Superior temporal gyrus (tissue), 1 donor: ENCODE measurements around the gene SLC6A12.
"Not testable (repeated sequence)": the region's sequence is repeated elsewhere in the genome, so short reads cannot be mapped to it uniquely, and the experiment has no call there.

Experiments
- DNase-seq: peaks from one replicate; pipeline ENCODE4 v3.0.0-alpha.2; 2016; ENCODE audit errors: extremely low spot score

SLC6A12 gene

DNA sequence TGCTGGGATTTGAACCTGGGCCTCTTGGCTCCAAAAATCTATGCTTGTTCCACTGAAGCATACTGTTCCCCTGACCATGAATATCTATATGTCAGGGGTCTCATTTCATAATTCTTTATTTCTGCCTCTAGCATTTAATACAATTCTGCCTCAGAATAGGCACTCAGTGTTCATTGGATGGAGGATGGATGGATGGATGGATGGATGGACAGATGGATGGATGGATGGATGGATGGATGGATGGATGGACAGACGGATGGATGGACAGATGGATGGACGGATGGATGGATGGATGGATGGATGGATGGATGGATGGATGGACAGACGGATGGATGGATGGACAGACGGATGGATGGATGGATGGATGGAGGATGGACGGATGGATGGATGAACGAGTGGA lies 3.1 kb upstream of the SLC6A12 start:
- not testable (repeated sequence) for DNase-seq

DNA sequence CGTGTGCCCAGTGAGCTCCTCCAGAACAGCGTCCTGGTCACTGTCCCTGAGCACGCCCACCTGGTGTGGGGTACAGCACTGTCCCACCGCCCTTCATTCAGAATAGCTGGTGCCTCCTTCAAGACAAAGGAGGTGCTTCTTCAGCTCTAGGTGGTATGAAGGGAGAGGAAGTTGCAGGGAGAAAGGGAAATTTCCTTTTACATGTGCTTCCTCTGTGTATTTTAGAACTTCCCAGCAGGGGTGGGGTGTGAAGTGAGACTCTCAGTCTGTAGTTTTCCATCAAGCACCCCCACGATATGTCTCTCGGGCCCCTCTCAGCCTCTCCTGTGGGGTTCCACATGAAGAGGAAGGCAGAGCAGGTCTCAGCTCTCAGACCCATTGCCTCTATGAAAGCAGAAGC lies 1.2 kb upstream of the SLC6A12 start:
- DNase-seq: no peak

DNA sequence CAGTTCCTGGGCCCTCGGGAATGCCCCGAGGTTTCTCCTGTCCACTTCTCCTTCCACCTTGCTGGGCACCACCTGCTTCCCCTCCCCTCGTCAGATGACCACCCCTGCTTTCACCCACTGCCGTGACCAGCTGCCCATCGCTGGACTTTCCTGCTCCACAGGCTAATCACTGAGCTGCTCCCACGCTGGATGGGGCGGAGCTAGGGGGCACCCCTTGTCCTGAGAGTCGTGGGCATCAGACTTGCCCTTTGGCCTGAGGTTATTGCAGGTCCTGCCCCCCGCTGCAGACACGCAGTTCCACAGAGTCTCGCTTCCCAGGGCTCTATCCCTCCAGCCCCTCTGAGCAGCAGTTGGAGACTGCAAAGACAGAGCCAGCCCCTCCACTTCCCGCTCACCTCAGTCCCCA lies 427 bp downstream of the SLC6A12 start:
- DNase-seq: no peak

DNA sequence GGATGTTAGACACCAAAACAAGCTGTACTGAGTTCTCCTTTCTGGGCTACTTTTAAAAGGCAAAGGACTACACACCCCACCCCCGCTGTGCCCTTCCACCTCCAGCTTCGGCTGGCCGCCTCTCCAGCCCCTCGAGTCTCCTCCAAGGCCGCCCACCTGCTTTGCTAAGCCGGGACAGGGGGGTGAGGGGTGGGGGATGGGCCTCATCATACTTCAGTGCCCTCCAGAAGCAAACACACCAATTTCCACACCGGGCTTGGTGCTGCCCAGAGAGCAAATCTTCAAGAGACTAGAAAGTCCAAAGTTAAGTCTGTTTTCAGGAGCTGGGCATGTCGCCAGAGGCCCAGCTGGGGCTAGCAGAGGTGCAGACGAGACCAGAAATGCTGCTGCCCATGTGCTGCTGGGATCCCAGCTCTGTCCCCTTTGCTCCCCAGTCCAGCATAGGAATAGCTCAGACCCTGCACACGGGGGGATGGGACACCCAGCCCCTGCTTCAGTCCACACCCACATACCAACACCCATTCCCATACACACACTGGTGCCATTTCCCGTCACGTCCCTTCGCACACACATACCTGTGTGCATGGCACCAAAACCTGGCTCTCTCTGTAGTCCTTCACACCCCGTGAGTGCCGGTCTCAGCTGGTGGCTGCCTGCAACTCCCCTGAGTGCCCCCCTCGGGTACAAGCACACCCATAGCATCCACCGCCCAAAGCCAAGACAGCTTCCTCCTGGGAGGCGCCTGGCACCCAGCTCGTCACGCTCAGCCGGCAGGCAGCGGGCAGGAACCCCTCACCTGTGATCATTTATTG lies 1.0 kb downstream of the SLC6A12 start:
- no peak for DNase-seq

DNA sequence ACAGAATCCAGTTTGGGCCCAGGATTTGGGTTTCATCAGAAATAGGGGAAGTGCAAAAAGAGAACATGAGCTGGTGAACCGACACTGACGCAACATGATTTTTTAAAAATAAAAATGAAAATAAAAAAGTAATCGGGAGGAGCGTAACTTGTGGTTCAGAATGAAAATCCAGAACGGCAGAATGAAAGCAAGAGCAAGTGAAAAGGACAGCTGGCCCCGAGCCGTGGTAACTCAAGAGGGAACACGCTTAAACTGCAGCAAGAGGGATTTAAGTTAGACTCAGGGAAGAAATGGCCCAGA lies 1.6 kb downstream of the SLC6A12 start:
- DNase-seq: no peak

DNA sequence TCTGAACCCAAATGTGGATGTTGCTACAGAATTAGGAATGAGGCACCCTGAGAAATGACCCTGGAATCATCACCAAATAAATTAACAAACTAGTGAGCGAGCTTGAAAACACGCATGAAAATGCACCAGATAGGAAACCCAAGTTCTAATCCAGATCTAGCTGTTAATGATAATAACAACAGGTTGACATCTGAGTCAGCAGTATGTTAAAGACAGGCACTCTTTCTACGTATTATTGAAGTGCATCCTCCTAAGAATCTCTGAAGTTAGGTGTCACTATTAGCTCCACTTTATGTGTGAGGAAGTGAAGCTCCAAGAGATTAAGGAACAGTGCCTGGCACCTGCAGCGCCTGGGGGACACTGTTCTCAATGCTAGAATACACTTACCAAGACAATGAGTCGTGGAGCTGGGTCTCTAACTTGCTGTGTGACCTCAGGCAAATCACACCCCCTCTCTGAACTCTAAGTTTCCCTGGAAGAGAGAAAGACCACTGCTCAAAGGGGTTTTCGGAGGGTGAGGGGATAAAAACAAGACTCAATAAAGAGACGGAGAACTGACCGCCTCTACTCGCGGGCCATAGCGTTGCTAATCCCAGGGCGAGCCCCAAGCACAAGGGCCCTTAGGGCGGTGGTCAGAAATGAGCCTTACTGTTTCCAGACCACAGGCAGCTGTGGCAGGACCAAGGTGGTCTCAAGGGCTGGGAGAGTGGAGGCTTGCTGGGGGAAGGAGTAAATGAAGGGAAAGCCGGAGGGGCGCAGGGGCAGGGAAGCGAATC lies 2.1 kb downstream of the SLC6A12 start:
- DNase-seq: no peak

DNA sequence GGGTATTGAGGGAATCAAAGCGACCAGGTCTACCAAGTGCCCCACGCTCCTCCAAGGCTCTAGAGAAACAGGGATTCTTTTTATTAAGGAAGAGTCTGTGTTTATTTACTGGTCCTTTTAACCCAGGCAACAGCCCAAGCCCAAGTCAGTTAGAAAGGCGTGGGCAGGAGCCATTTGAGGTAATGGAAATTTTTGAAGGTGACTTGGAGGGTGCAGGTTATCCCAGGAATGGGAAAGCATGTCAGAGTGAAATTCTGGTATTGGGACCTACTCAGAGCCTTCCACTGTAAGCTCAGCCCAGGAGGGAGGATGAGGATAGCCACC lies 2.9 kb downstream of the SLC6A12 start:
- DNase-seq: no peak

DNA sequence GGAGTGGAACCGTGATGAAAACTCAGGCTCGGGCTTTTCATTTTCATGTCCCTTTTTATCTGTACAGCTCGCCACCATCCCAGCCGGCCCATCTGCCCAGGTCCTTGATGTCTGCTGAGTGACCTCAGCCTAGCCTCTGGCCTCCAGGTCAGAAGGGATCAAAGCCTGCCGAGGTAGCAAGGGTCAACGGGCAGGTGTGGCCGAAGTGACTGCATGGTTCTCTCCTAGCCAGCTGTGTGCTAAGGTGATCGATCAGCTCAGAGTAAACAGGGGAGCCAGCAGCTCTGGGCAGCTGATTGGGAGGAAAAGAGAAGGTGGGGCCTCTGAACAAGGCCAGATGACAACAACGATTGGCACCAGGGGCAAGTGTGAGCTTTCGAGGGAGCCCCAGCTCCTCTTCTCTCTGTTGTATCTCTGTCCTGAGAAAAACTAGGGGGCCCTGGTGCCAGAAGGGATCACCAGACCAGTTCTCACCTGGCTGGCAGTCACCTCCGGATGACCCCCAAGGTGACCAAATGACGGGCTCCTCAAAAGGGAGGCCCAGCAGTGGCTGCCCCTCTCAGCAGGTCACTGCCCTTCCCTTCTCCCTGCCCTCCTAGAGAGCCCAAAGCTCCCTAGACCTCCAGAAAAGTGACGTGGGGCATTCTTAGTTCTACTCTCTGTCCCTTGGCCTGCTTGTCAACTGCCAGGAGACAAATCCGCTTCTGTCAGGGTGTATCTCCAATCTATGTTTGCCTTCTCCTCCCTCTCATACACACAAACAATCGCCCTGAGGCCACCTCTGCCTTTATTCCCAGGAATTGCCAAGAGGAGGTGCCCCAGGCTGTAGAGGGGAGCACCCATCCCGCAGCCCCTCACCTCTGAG lies 3.4 kb downstream of the SLC6A12 start:
- no peak for DNase-seq

DNA sequence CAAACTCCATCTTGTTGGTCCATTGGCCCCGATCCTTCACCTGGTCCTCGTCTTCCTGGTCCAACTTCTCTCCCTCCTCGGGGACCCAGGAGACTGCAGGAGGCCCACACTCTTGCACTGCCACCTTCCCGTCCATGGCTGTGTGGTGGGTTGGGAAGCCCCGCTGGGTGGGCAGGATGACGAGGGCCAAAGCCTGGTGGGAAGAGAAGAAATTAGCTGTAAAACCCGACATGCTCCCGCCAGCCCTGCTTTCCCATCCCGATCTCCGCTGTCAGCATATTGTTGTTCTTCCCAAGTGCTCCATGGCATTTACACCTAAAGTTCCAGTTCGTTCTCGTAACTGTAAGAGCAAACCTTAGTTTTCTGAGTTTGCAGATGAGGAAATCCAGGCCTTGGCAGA lies 4.1 kb downstream of the SLC6A12 start:
- no peak for DNase-seq

DNA sequence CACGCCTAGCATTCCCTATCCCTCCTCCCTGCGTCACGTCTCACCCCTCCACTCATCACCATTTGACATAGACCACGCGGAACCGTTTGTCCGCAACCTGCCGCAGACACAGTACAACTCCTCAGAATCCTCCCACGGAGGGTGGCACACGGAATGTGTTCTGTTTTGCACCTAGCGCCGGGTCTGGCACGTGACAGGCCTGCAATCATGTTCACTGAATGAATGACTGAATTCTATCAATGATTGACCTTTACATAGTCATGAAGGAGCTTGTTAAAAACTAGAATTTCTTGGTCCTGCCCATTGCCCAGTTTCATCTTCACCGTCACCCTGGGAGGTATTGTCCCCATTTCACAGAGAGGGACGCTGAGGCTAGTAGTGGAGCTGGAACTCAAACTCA lies 4.7 kb downstream of the SLC6A12 start:
- no peak for DNase-seq

DNA sequence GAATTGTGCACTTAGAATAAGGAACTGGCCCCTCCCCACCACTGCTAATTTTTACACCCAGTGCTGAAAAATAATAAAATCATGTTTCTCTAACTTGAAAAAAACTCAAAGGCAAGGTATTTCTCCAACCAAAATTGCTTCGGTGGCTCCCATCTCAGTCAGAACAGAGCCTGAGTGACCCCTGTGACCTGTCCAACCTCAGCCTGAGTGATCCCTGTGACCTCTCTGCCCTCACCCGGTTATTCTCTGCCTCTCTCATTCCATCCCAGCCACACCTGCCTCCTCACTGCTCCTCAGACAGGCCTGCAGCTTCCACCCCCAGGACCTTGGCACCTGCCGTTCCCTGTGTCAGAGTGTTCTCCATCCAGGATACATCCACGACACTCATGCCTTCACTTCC lies 5.1 kb downstream of the SLC6A12 start:
- no peak for DNase-seq

DNA sequence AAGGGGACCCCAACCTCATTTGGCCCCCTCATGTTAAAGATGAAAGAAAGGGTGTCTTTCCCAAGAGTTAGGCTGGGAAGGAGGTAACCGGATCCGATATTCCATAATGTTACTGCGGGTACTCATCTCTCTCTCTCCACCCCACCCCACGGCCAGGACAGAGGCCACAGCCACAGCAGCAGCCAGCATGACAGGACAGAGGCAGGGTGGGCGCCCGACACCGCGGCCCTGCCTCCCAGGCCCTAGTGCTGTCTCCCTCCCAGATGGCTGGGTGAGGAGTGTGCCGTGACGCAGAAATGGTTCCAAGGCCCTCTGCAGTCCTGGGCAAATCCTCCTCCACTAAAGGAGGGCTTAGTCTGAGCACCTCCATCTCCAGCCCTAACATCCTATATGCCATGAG lies 6.2 kb downstream of the SLC6A12 start:
- DNase-seq: no peak

DNA sequence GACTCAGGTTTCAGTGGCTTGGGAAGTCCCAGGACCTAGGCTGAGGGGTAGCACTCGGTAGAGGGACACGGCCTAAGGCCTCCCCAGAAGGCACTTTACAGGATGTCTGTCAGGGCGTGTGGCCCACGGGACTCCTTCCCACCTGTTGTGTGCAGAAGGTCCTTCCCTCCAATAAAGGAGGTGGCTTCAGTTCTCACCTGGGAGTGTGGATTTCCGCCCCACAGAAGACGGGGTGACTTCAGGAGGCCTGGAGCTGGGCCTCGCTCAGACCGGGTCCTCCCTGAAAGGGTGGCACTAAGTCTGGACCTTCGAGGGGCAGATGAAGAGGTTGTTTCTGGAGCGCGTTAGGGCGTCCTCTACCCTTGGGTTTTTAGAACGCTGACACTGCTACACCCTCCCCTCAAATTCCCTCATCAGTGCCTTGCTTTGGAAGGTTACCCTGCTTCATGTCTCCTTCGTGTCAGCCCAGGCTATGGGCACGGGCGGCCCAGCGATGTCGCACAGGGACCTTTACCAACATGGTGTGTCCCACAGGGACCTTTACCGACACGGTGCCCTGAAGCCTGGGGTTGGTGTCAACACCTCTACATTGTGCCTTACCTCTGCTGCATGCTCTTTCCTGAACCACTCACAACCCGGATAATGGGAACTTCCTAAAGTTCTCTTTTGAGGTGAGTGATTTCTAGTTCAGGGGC lies 7.1 kb downstream of the SLC6A12 start:
- no peak for DNase-seq

DNA sequence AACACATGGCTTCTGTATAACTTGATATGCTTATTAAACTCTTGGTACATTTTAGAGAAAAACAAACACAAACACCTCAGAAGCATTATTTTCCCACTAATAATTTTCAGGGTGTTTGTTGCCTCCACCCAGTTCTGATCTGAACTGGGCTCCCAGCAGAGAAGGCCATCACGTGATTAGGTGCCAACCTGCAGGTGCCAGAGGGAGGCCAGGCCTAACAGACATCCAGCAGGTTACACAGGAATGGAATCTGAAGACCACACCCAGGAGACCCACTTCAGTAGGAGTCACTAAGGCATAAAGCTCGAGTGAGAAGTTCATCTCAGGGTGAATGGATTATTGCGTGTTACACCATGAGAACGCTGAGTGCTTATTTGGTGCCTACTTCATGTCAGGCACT lies 8.9 kb downstream of the SLC6A12 start:
- no peak for DNase-seq

DNA sequence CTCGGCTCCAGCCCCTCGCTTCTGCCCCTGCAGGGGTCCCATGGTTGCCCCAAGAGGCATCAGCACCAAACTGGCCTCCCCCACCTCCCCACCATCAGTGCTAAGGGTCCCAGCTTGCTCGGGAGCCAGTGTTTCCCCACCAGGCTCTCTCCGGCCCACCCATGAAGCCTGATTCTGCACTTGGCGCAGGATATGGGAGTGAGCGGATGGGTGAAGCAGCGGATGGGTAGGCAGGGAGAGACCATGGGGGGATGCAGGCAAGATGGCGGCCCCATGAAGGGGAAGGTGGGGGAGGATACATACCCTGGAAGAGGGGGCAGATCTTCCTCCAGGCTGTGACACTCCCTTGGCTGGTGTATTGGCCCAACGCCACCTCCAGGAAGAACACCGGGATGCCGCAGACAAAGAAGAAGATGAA lies 9.7 kb downstream of the SLC6A12 start:
- no peak for DNase-seq

DNA sequence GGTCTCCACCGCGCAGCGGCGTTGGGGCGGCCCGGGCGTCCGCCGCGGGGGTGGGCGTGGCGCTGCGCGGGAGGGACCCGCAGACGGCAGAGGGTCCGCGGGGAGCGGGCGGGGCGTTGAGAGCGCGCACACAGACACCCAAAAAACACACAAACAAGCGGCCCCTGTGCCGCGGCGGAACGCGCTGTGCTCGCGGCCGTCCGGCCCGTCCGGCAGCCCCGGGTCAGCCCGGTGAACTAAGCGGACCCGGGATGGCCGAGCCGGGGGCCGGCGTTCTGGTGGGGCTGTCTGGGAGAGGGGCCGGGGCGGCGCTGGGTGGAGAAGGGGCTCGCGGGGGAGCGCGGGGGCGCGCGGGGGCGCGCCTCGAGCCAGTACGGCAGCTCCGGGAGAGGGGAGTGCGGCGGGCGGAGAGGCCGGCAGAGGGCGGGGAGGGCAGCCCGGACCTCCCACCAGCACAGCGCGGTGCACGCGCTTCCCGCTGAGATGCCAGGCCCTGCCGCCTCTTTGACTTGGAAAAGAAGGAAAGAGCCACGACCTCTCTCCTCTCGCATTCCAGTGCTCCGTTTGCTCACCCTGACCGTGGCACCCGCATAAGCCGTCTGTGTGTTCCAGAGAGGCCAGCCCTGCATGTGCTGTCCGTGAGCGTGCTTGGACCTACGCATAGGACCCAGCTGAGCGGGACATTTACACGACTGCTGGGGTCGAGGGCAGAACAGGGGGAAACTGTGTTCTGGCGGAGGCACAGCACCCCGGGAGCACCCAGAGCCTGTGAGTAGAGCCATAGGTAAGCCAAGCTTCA lies 10.3 kb downstream of the SLC6A12 start:
- no peak for DNase-seq

DNA sequence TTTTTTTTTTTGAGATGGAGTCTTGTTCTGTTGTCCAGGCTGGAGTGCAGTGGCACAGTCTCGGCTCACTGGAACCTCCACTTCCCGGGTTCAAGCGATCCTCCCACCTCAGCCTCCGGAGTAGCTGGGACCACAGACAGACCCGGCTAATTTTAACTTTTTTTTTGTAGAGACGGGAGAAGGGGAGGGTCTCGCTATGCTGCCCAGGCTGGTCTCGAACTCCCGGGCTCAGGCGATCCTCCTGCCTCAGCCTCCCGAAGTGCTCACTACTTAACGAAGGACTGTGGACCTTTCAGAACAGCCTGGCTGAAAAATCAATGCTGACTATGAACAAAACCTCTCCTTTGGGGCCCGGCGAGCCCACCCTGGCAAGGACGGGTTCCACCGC lies 10.9 kb downstream of the SLC6A12 start:
- no peak for DNase-seq

DNA sequence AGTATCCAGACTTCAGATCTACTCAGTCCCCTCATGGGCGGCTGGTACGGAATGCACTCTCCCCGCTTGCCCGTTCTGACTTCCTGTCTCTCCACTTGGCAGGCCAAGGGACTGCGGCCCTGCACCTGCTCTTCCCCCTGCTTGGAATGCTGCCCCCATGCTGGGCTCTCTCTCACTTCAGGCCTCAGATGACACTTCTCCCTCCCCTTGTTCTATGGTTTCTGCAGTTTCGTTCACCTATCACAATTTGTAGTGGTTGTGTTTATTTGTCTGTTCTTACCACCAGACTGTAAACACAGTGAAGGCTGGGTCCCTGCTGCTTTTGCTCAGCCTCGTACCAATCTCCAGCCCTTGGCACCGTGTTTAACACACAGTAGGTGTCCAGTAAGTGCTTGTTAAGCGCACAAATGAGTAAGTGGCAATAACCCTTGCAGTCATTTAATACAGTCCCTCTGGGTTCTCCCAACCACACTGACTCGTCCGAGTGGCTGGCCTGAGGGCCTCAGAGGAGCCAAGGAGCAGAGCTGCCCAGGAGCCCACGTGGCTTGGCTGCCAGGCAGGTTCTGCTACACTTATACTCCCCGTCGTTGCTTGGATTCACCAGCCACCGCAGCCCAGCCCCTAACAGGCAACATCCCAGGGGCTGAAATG lies 11.8 kb downstream of the SLC6A12 start:
- peak; percentile 42 for DNase-seq

DNA sequence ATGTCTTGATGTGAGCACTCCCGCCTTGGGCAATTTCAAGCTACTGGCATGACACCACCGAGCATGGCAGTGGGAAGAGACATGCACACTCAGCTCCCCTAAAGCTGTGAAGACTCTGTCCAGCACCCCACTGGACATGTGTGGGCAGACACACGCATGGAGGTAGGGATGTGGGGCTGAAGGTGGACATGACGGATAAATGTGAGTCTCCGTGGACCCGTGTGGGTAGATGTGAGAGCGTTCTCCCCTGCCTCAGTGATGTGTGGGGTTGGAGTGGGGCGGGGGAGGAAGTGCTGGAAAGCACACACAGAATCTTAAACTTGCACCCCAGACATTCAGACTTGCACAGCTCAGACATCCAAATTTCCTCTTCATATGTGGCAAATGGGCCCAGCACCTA lies 12.6 kb downstream of the SLC6A12 start:
- DNase-seq: no peak

DNA sequence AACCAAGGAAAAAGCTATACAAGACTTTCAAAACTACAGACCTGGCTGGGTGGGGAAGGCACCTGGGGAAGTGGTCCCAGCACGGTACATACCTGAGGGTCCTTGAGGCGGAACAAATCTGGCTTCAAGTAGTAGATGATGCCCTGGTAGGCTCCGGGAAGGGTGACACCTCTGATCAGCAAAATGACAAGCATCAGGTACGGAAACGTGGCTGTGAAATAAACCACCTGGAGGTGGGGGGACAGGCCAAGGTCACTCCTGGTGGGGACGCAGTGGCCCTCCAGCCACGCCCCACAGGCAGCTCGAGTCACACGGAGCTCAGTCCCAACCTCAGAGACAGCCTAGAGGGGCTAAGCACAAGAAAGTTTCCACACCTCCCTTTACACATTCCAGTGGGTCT lies 15.3 kb downstream of the SLC6A12 start:
- no peak for DNase-seq
